Colonic mucosa (tissue), 4 donors: Measurements from ENCODE around the gene NECAB3. TPM values are rescaled to one million over a fixed set of nuclear protein-coding genes. Genes with fewer than 3 reads are reported as not detected.

Experiments
- DNase-seq: peaks from one replicate; pipeline ENCODE4 v3.0.0-alpha.2; 2020
- H3K27ac ChIP-seq: fragments of 200-600 bp; one replicate; pipeline ENCODE4 v1.8.0; 2021
- H3K27me3 ChIP-seq: fragments of 200-600 bp; one replicate; pipeline ENCODE4 v1.8.0; 2021
- H3K36me3 ChIP-seq: fragments of 200-600 bp; one replicate; pipeline ENCODE4 v1.8.0; 2021
- H3K4me1 ChIP-seq: fragments of 200-600 bp; one replicate; pipeline ENCODE4 v1.8.0; 2021; ENCODE audit warnings: mild to moderate bottlenecking
- H3K4me3 ChIP-seq: fragments of 200-600 bp; one replicate; pipeline ENCODE4 v1.8.0; 2021
- H3K9ac ChIP-seq, 2 donors: one replicate each; pipeline ENCODE4 v1.7.0; 2013; ENCODE audit warnings: control low read depth in 2 of 2, low read depth in 2 of 2, low read length in 2 of 2
- H3K9me3 ChIP-seq: fragments of 200-600 bp; one replicate; pipeline ENCODE4 v1.8.0; 2021
- CTCF ChIP-seq: fragments of 200-600 bp; IDR thresholded peaks from one replicate; pipeline ENCODE4 v1.8.0; 2022; ENCODE audit warnings: antibody characterized with exemption, mild to moderate bottlenecking
- intact Hi-C: fragments of 100-400 bp; cut with DNase I; formaldehyde crosslinking; loops from one replicate; pipeline ENCODE4 v1.14.1; 2022
- total RNA-seq, 2 donors: library from RNA; stranded (reverse); fragmentation: NEBNext Ultra II Directional in 1 of 2; extraction: Animal tissue kit (Norgen Biotek cat#: 25700) in 1 of 2; gene quantifications; one replicate each; pipeline ENCODE4 v1.2.1, GENCODE V29; 2021
- donor health status: healthy.
- donor health status: DM: no; HTN: no; CAD: no.
- donor health status: DM: no; HTN: no; CAD: no.

NECAB3 gene
- total RNA-seq, 2 donors from 2014 or later = 30.3 to 61.3 TPM

DNA sequence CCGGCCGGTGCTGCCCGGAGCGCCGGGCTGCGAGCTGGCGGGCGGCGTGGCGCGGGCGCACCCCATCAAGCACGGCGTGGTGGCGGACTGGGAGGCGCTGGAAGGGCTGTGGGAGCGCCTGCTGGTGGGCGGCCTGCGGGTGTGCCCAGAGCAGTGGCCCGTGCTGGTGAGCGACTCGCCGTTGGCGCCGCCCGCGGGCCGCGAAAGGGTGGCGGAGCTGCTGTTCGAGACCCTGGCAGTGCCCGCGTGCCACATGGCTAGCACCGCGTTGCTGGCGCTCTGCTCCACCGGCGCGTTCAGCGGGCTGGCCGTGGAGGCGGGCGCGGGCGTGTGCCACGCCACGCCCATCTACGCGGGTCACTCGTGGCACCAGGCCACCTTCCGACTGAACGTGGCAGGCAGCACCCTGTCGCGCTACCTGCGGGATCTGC, 7.0 kb downstream of the NECAB3 start:
- Histone ChIP-seq H3K4me3 (peak overlapping the region; percentile 52), H3K9me3 (no peaks in the 10 kb centered on the region), H3K4me1 (peaks cover 17% of the 10 kb centered on the region), H3K27ac (peak overlapping the region; percentile 90), H3K36me3 (no peaks in the 10 kb centered on the region), H3K27me3 (no peaks in the 10 kb centered on the region), H3K9ac (peak overlapping the region; percentile 79 to 83)
- TF ChIP-seq CTCF = no peak
- intact Hi-C loops = no loop called here
- DNase-seq = peak; percentile 65

DNA sequence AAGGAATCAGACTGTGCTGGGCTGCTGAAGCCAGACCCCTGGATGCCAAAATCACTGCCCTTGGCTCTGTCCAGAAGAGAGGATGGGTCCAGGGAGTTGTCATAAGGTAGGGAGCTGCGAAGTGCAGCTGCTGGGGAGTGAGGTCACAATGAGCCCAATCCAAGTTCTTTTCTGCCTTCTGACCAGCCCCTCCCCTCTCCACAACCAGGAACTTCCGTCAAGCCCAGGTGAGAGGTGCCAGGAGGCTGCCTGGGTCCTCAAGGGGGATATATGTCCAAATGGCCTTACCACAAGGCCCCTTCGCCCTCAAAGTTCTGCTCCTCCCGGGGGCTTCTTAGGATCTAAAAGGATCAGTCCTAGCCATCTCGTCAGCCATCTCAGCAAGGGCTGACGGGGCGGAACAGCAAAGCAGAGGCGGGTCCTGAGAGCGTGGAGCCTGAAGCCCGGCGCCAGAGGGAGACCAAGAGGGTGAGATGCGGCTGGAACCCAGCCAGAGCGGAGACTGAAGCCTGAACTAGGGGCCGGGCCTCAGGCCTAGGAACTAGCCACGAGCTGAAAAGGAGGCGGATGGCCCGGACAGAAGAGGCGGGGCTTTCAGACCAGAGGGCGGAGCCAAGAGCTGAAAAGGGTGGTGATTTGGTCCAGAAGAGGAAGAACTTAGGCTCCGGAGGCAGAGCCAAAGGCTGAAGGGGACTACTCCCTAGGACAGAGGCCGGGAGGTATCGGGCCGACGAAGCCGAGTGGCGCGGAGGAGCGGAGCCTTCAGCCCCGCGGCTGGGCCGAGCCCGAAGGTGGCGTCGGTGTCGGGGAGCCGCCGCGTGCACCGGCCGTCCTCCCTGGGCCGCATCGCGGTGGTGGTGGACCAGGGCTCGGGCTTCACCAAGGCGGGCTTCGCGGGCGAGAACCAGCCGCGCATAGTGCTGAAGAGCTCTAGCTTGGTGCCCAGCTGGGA, 7.7 kb downstream of the NECAB3 start, which contains the start of gene ACTL10:
Gene ACTL10 (plus strand): TSS at position 651 of the 952 bp plus-strand sequence. CDS start 555 bp downstream, outside the sequence.
- Histone ChIP-seq H3K4me1 (peaks cover 17% of the 10 kb centered on the region), H3K27ac (peak within 1 kb of the TSS; percentile 90), H3K9me3 (no peaks in the 10 kb centered on the region), H3K36me3 (no peaks in the 10 kb centered on the region), H3K27me3 (no peaks in the 10 kb centered on the region), H3K9ac (peak within 1 kb of the TSS; percentile 83 to 84), H3K4me3 (peak within 1 kb of the TSS; percentile 52)
- peak; percentile 99 for DNase-seq
- intact Hi-C loops = no loop called here
- TF ChIP-seq CTCF = no peak

DNA sequence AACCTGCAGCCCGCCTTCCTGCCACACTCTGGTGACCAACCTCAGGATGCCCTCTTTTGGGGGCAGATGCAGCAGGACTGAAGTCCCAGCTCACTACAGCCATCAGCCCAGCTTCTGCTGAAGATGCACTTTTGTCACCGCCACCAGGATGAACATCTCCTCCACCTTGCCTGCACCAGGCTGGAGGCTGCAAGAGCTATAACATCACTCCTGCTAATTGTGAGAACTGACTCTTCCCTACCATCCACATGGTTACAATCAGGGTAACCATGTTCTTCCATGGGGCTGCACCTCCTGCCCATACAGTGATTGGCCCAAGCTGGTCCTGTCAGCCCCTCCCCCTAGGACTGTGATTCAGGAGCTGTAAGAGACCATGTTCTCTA, 9.5 kb downstream of the NECAB3 start:
- no peak overlapping the region for H3K4me3 ChIP-seq
- intact Hi-C loops = no loop called here
- TF ChIP-seq CTCF = no peak

GRCh38 chr20:33664085-33664761, 10.0 kb downstream of the NECAB3 start:
- H3K9me3 ChIP-seq = no peaks in the 10 kb centered on the region
- peaks cover 17% of the 10 kb centered on the region for H3K4me1 ChIP-seq
- intact Hi-C loops = no loop called here

More for the DNA sequence above, 9.5 kb downstream of the NECAB3 start:
- no peak for DNase-seq
- H3K27ac ChIP-seq = no peak overlapping the region
- no peaks in the 10 kb centered on the region for H3K36me3 ChIP-seq
- peaks cover 17% of the 10 kb centered on the region for H3K4me1 ChIP-seq
- peak overlapping the region in 1 of 2 donors; percentile 85 for H3K9ac ChIP-seq
- H3K27me3 ChIP-seq = no peaks in the 10 kb centered on the region
- H3K9me3 ChIP-seq = no peaks in the 10 kb centered on the region

More at GRCh38 chr20:33664085-33664761, 10.0 kb downstream of the NECAB3 start:
- Histone ChIP-seq H3K36me3 (no peaks in the 10 kb centered on the region), H3K27ac (peak overlapping the region; percentile 74), H3K4me3 (peak overlapping the region; percentile 55), H3K9ac (peak overlapping the region; percentile 70 to 85), H3K27me3 (no peaks in the 10 kb centered on the region)
- TF ChIP-seq CTCF = no peak
- DNase-seq = no peak
